Activated naive CD8-positive, alpha-beta T cell treated with anti-CD3 and anti-CD28 coated beads for 36 hours (primary cell): ENCODE data around the gene DSCAML1. TPM values are rescaled to one million over a fixed set of nuclear protein-coding genes. Genes with fewer than 3 reads are reported as not detected.

Experiments
- DNase-seq: peaks from one replicate; pipeline ENCODE4 v3.0.0; 2021
- H3K27ac Mint-ChIP-seq: one replicate; pipeline ENCODE4 v1.8.0; 2022; ENCODE audit warnings: mild to moderate bottlenecking, moderate library complexity, mixed read lengths
- H3K27me3 Mint-ChIP-seq: one replicate; pipeline ENCODE4 v1.8.0; 2022; ENCODE audit warnings: mild to moderate bottlenecking, mixed read lengths
- H3K36me3 Mint-ChIP-seq: one replicate; pipeline ENCODE4 v1.8.0; 2021; ENCODE audit warnings: mild to moderate bottlenecking, mixed read lengths
- H3K4me1 Mint-ChIP-seq: one replicate; pipeline ENCODE4 v1.8.0; 2021; ENCODE audit warnings: mixed read lengths
- H3K4me3 Mint-ChIP-seq: one replicate; pipeline ENCODE4 v1.8.0; 2022; ENCODE audit warnings: mild to moderate bottlenecking, moderate library complexity, mixed read lengths
- H3K9me3 Mint-ChIP-seq: one replicate; pipeline ENCODE4 v1.8.0; 2022; ENCODE audit warnings: mixed read lengths
- total RNA-seq, 2 experiments: library from RNA; stranded (reverse); gene quantifications; one replicate each; pipeline ENCODE4 v1.2.3, GENCODE V29; 2021

DSCAML1 gene
- total RNA-seq, 2 experiments from 2014 or later, result 0.87 to 0.94 TPM

- DNase-seq, result no peak
- H3K4me1 Mint-ChIP-seq, result no peaks in the 10 kb centered on the region
- H3K27ac Mint-ChIP-seq, result no peak overlapping the region
- no peaks in the 10 kb centered on the region for H3K27me3 Mint-ChIP-seq
- no peaks in the 10 kb centered on the region for H3K9me3 Mint-ChIP-seq
- no peak overlapping the region for H3K4me3 Mint-ChIP-seq
- no peaks in the 10 kb centered on the region for H3K36me3 Mint-ChIP-seq
Observed at GRCh38 chr11:117519170-117519569, 277.8 kb downstream of the DSCAML1 start.

DNA sequence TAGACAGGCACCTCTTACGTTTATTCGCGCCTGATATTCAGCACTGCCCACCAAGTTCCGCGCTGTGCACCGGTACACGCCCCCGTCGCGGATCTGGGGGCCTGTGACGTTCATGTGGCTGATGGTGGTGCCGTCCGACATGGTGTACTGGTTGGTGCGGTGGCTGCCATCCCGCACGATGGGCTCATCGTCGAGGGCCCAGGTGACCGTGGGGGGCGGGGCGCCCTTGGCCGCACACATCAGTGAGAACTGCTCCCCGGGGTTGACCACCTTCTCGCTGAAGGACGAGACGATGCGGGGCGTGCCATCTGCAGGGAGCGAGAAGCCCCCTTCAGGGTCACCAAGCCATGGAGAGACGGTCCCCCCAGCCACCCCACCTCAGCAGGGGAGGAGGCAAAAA lies 278.6 kb downstream of the DSCAML1 start:
- Mint-ChIP-seq H3K36me3 (no peaks in the 10 kb centered on the region), H3K27ac (no peak overlapping the region), H3K4me1 (no peaks in the 10 kb centered on the region), H3K4me3 (no peak overlapping the region), H3K9me3 (no peaks in the 10 kb centered on the region), H3K27me3 (no peaks in the 10 kb centered on the region)
- DNase-seq, result no peak

DNA sequence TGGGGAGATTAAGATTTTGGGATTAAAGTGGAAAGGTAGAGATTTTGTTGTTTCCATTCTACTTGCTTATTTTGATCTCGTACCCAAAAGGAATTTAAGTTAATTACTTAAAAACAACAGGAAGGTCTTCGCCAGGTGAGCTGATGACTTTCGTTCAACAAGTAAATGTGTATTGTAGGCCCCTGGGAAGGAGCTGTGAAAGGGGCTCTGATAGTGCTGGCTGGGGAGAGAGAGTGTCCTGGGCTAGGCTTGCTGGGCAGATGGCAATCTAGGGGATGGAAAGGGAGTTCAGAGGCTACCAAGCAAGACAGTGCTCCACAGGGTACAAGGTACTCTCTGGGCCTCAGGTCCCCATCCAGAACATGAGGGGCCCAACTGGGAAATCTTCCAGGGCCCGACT lies 279.9 kb downstream of the DSCAML1 start:
- Mint-ChIP-seq H3K4me1 (no peaks in the 10 kb centered on the region), H3K4me3 (no peak overlapping the region), H3K9me3 (no peaks in the 10 kb centered on the region), H3K27ac (no peak overlapping the region), H3K36me3 (no peaks in the 10 kb centered on the region), H3K27me3 (no peaks in the 10 kb centered on the region)
- no peak for DNase-seq

DNA sequence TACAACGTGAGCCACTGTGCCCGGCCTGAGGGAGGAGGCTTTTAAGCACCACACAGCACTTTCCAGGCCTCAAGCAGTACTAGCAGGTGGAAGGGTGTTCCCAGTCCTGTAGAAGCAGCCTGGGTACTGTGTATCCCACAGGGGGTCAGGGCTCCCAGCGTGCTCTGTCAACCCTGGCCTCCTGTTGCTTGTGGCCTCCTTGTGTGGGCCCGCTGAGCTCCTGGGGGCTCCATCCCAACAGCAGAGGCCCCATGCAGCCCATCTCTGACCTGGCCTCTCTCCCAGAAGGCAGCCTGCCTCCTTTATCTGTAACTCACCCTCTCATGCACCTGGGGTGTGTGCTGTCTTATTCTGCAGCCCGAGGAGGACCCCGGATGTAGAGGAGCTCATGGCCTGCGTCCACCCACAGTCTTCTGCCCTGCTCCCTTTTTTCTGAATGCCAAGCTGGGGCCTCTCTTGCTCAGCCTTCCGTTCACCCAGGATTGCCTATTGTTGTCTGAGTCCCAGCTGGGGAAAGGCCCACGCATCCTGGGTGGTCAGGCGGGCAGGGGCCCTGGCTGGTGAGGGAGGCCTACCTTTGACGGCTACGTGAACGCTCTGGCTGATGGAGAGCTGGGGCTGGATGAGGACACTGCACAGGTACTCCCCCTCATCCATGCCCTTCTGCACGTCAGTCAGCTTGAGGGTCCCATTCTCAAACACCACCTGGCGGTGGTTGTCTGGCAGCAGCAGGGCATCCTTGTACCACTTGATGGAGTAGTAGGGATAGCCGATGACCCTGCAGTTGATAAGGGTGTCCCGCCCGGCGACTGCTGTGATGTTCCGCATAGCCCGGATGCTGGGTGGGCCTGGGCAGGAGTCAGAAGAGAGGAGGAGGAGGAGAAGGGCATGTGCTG lies 280.9 kb downstream of the DSCAML1 start:
- Mint-ChIP-seq H3K36me3 (no peaks in the 10 kb centered on the region), H3K9me3 (no peaks in the 10 kb centered on the region), H3K4me1 (no peaks in the 10 kb centered on the region), H3K27me3 (no peaks in the 10 kb centered on the region), H3K4me3 (no peak overlapping the region), H3K27ac (no peak overlapping the region)
- no peak for DNase-seq

DNA sequence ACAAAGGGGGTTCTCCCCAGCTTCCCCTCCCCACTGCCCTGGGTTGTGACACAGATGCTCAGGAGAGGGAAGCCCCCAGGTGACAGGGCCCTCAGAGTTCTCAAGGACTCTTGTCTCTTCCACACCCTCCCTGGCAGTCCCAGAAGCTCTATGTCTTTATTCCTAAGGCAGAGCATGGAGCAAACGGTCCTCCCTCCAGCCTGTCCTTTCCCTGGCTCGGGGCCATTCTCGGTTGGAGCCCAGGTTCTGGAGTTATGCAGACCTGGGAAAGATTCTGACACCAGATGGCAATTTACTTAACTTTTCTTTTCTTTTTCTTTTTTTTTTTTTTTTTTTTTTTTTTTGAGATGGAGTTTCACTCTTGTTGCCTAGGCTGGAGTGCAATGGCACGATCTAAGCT lies 282.8 kb downstream of the DSCAML1 start:
- Mint-ChIP-seq H3K27me3 (no peaks in the 10 kb centered on the region), H3K4me3 (no peak overlapping the region), H3K4me1 (no peaks in the 10 kb centered on the region), H3K27ac (no peak overlapping the region), H3K9me3 (no peaks in the 10 kb centered on the region), H3K36me3 (no peaks in the 10 kb centered on the region)
- DNase-seq, result no peak

- no peak for DNase-seq
- Mint-ChIP-seq H3K27me3 (no peaks in the 10 kb centered on the region), H3K9me3 (no peaks in the 10 kb centered on the region), H3K4me1 (no peaks in the 10 kb centered on the region), H3K4me3 (no peak overlapping the region), H3K27ac (no peak overlapping the region), H3K36me3 (no peaks in the 10 kb centered on the region)
Observed at GRCh38 chr11:117513666-117514065, 283.4 kb downstream of the DSCAML1 start.

DNA sequence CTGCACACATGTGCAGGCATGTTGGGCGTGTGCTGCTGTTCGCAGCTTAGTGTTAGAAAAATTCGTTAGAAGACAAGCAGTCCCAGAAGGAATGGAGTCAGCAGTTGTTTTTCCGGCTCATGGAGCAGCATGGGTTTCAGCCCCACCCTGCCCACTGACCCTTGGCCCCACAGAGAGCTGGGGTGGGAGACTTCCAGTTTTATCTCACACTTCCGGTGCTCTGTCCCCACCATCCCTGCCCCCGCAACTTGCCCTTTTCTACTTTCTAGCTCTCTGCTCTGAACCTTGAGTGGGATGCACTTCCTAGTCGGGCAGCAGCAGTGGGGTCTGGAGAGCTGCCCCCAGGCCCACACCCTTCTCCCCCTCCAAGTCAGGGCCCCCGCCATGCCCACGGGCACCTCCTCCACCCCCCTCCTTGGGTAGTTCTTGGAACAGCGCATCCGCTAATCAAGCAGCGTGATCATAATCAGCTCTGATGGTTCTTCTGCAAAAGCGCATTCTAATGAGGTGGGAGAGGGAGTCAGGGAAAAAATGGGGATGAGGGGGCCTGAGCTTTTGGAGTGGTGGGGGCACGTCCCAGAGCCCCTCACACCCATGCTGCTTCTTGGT lies 285.0 kb downstream of the DSCAML1 start:
- H3K27me3 Mint-ChIP-seq, result no peaks in the 10 kb centered on the region
- H3K9me3 Mint-ChIP-seq, result no peaks in the 10 kb centered on the region
- no peak overlapping the region for H3K27ac Mint-ChIP-seq
- H3K4me3 Mint-ChIP-seq, result no peak overlapping the region
- H3K4me1 Mint-ChIP-seq, result no peaks in the 10 kb centered on the region
- H3K36me3 Mint-ChIP-seq, result no peaks in the 10 kb centered on the region
- no peak for DNase-seq

GRCh38 chr11:117511483-117511930 lies 285.5 kb downstream of the DSCAML1 start:
- H3K27ac Mint-ChIP-seq, result no peak overlapping the region

GRCh38 chr11:117510646-117511045 lies 286.4 kb downstream of the DSCAML1 start:
- Mint-ChIP-seq H3K4me3 (no peak overlapping the region), H3K4me1 (no peaks in the 10 kb centered on the region), H3K9me3 (no peaks in the 10 kb centered on the region), H3K36me3 (no peaks in the 10 kb centered on the region), H3K27me3 (no peaks in the 10 kb centered on the region), H3K27ac (no peak overlapping the region)
- DNase-seq, result no peak

More at GRCh38 chr11:117511483-117511930, 285.5 kb downstream of the DSCAML1 start:
- DNase-seq, result no peak
- H3K9me3 Mint-ChIP-seq, result no peaks in the 10 kb centered on the region
- H3K27me3 Mint-ChIP-seq, result no peaks in the 10 kb centered on the region
- H3K36me3 Mint-ChIP-seq, result no peaks in the 10 kb centered on the region
- H3K4me1 Mint-ChIP-seq, result no peaks in the 10 kb centered on the region
- H3K4me3 Mint-ChIP-seq, result no peak overlapping the region

GRCh38 chr11:117509543-117509942 lies 287.5 kb downstream of the DSCAML1 start:
- H3K4me1 Mint-ChIP-seq, result no peaks in the 10 kb centered on the region
- H3K27ac Mint-ChIP-seq, result no peak overlapping the region
- no peaks in the 10 kb centered on the region for H3K36me3 Mint-ChIP-seq
- H3K4me3 Mint-ChIP-seq, result no peak overlapping the region
- no peaks in the 10 kb centered on the region for H3K27me3 Mint-ChIP-seq
- H3K9me3 Mint-ChIP-seq, result no peaks in the 10 kb centered on the region
- no peak for DNase-seq

GRCh38 chr11:117506971-117507370 lies 290.0 kb downstream of the DSCAML1 start:
- H3K36me3 Mint-ChIP-seq, result no peaks in the 10 kb centered on the region
- no peaks in the 10 kb centered on the region for H3K4me1 Mint-ChIP-seq
- DNase-seq, result no peak
- H3K27me3 Mint-ChIP-seq, result no peaks in the 10 kb centered on the region
- H3K4me3 Mint-ChIP-seq, result no peak overlapping the region
- H3K27ac Mint-ChIP-seq, result no peak overlapping the region
- no peaks in the 10 kb centered on the region for H3K9me3 Mint-ChIP-seq

DNA sequence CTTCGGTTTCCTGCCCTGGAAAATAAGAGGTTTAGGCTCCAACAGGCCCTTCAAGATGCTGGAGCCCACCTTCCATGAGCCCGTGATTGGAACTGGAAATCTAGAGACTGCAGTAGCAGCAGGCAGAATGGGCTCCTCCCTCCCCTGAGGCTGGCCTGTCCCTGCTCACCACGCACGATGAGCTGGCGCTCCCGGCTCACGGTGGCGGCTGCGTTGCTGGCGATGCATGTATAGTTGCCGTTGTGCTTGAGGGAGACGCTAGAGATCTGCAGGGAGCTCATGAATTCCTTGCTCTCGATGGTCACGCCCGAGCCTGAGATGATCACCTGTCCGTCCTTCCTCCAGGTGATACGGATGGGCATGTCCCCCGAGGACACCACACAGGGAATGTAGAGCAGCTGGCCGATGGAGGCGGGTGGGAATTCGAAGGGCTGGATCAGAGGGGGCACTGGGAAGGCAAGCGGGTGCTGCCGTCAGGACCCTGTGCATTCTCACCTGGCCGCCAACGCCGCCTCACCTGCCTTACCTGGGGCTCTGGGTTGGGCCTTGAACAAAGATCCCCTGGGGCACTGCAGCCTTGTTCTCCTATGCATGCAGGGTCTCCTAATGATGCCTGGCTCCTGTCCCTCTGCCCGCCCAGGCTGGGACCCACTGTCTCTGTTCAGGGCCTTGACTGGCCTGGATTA lies 291.6 kb downstream of the DSCAML1 start:
- no peaks in the 10 kb centered on the region for H3K9me3 Mint-ChIP-seq
- H3K4me1 Mint-ChIP-seq, result no peaks in the 10 kb centered on the region
- no peaks in the 10 kb centered on the region for H3K36me3 Mint-ChIP-seq
- no peak for DNase-seq
- no peak overlapping the region for H3K27ac Mint-ChIP-seq
- no peaks in the 10 kb centered on the region for H3K27me3 Mint-ChIP-seq
- no peak overlapping the region for H3K4me3 Mint-ChIP-seq

DNA sequence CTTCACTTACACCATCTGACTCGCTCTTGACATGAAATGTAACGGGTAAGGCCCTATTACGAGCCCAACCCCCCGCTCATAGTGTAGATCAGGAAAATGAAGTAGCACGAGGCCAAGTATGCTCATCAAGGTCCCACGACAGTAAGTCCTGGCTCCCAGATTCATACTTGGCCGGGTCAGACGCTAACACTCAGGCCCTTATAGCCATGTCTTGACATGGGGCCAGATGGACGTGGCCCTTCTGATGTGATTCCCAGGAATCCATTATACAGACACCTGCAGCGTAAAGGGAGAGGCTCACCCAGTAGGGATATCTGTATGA lies 294.3 kb downstream of the DSCAML1 start:
- H3K4me3 Mint-ChIP-seq, result no peak overlapping the region
- H3K9me3 Mint-ChIP-seq, result no peaks in the 10 kb centered on the region
- no peak for DNase-seq
- H3K27ac Mint-ChIP-seq, result no peak overlapping the region
- no peaks in the 10 kb centered on the region for H3K4me1 Mint-ChIP-seq
- H3K27me3 Mint-ChIP-seq, result no peaks in the 10 kb centered on the region
- H3K36me3 Mint-ChIP-seq, result no peaks in the 10 kb centered on the region

DNA sequence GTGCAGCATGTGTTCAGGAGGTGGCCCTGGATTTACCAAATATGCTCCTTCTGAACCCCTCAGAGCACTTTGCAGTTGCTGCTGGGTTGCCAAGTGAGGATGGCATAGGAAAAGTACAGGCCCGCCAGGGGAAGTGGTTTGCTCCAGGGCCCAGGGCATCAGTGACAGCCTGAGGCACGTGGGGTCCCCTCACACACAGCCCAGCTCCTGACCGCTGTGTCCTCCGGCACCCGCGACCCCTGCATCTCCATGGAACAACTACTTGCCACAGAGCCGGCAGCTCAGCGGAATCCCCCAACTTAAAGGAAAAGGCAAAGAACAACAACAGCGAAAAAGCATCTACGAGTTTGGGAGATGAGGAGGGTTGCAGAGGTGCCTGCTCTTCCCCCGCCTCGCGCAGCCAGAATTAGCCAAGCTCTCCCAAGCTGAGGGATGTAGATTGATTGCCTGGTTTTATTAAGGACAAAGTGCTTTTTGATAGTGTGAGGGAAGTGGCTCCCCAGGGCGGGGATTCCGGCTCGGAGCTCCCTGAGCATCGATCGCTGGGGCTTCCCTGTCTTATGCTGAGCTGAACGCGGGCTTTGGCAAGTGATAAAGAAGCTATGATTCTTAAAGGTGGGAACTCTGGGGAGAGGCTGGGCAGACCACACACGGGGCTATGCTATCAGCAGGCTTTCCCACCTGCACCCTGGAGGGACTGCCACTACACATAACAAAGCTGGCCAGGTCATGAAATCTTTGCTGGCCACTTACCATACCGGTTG lies 294.8 kb downstream of the DSCAML1 start:
- Mint-ChIP-seq H3K9me3 (no peaks in the 10 kb centered on the region), H3K36me3 (no peaks in the 10 kb centered on the region), H3K27me3 (no peaks in the 10 kb centered on the region), H3K4me1 (no peaks in the 10 kb centered on the region), H3K27ac (no peak overlapping the region), H3K4me3 (no peak overlapping the region)
- DNase-seq, result no peak
